ENCODE measurements around the gene LNX1.

Gene LNX1

GRCh38 chr4:53591372-53591892 is at the start of gene LNX1:
LNX1 (minus strand) TSS chr4:53591486; CDS start chr4:53574002, 17,484 bp downstream.
- in situ Hi-C loops (cut with MboI; ENCODE audit: low sequenced_read_pairs), result no loop called here

- in situ Hi-C loops (cut with MboI; ENCODE audit: low sequenced_read_pairs), result no loop called here
These were observed 49.5 kb upstream of the LNX1 start for GRCh38 chr4:53640576-53641453.

GRCh38 chr4:53638919-53639318 is 47.6 kb upstream of the LNX1 start:
- in situ Hi-C loops (cut with MboI; ENCODE audit: low sequenced_read_pairs), result no loop called here

- in situ Hi-C loops (cut with MboI; ENCODE audit: low sequenced_read_pairs), result no loop called here
These were observed 46.1 kb upstream of the LNX1 start for GRCh38 chr4:53637348-53637747.

GRCh38 chr4:53635697-53636483 is 44.6 kb upstream of the LNX1 start:
- in situ Hi-C loops (cut with MboI; ENCODE audit: low sequenced_read_pairs), result no loop called here

GRCh38 chr4:53633608-53634007 is 42.3 kb upstream of the LNX1 start:
- in situ Hi-C loops (cut with MboI; ENCODE audit: low sequenced_read_pairs), result no loop called here

- in situ Hi-C loops (cut with MboI; ENCODE audit: low sequenced_read_pairs), result no loop called here
These were observed 38.0 kb upstream of the LNX1 start for GRCh38 chr4:53629296-53629695.

- in situ Hi-C loops (cut with MboI; ENCODE audit: low sequenced_read_pairs), result no loop called here
These were observed 35.2 kb upstream of the LNX1 start for GRCh38 chr4:53626491-53626890.

GRCh38 chr4:53625888-53626287 is 34.6 kb upstream of the LNX1 start:
- in situ Hi-C loops (cut with MboI; ENCODE audit: low sequenced_read_pairs), result no loop called here

- in situ Hi-C loops (cut with MboI; ENCODE audit: low sequenced_read_pairs), result no loop called here
These were observed 31.5 kb upstream of the LNX1 start for GRCh38 chr4:53622739-53623151.

GRCh38 chr4:53620956-53621355 is 29.7 kb upstream of the LNX1 start:
- in situ Hi-C loops (cut with MboI; ENCODE audit: low sequenced_read_pairs), result no loop called here

GRCh38 chr4:53619431-53619830 is 28.1 kb upstream of the LNX1 start:
- in situ Hi-C loops (cut with MboI; ENCODE audit: low sequenced_read_pairs), result no loop called here

GRCh38 chr4:53618321-53618720 is 27.0 kb upstream of the LNX1 start:
- in situ Hi-C loops (cut with MboI; ENCODE audit: low sequenced_read_pairs), result no loop called here

- in situ Hi-C loops (cut with MboI; ENCODE audit: low sequenced_read_pairs), result no loop called here
These were observed 25.9 kb upstream of the LNX1 start for GRCh38 chr4:53617101-53617680.

- in situ Hi-C loops (cut with MboI; ENCODE audit: low sequenced_read_pairs), result no loop called here
These were observed 24.9 kb upstream of the LNX1 start for GRCh38 chr4:53616219-53616618.

- in situ Hi-C loops (cut with MboI; ENCODE audit: low sequenced_read_pairs), result no loop called here
These were observed 23.3 kb upstream of the LNX1 start for GRCh38 chr4:53614591-53614990.

GRCh38 chr4:53613428-53613827 is 22.1 kb upstream of the LNX1 start:
- in situ Hi-C loops (cut with MboI; ENCODE audit: low sequenced_read_pairs), result no loop called here

GRCh38 chr4:53608649-53609048 is 17.4 kb upstream of the LNX1 start:
- in situ Hi-C loops (cut with MboI; ENCODE audit: low sequenced_read_pairs), result no loop called here

- in situ Hi-C loops (cut with MboI; ENCODE audit: low sequenced_read_pairs), result no loop called here
These were observed 17.0 kb upstream of the LNX1 start for GRCh38 chr4:53608242-53608641.

- in situ Hi-C loops (cut with MboI; ENCODE audit: low sequenced_read_pairs), result no loop called here
These were observed 14.5 kb upstream of the LNX1 start for GRCh38 chr4:53605783-53606182.

- in situ Hi-C loops (cut with MboI; ENCODE audit: low sequenced_read_pairs), result no loop called here
These were observed 11.1 kb upstream of the LNX1 start for GRCh38 chr4:53602390-53602789.
